GM12891 (cell line): Measurements from ENCODE around the gene PTPRG.
A peak's percentile ranks its signal among the peaks of the same experiment; 100 is the strongest.
"Not testable (repeated sequence)": the region's sequence is repeated elsewhere in the genome, so short reads cannot be mapped to it uniquely, and the experiment has no call there.

ENCODE experiments used
- DNase-seq: peaks from one replicate; pipeline ENCODE4 v3.0.0; 2011; ENCODE audit warnings: low spot score; ENCODE audit not compliant: insufficient read length
- FAIRE-seq: peaks from 2 replicates; lab custom pipeline; 2011; peaks lifted over from hg19 to GRCh38; lab: Jason Lieb, UNC
- PAX5 ChIP-seq: IDR thresholded peaks from 2 replicates; pipeline ENCODE4 v1.6.1; 2011; ENCODE audit warnings: low read length, moderate library complexity, mild to moderate bottlenecking; ENCODE audit not compliant: insufficient read depth, severe bottlenecking
- POLR2A ChIP-seq: IDR thresholded peaks from 2 replicates; pipeline ENCODE4 v1.6.1; 2011; ENCODE audit warnings: low read depth, low read length, control low read depth
- POLR2AphosphoS5 ChIP-seq: IDR thresholded peaks from 2 replicates; pipeline ENCODE4 v1.6.1; 2011; ENCODE audit warnings: low read depth, low read length, control low read depth
- POU2F2 ChIP-seq: IDR thresholded peaks from 2 replicates; pipeline ENCODE4 v1.6.1; 2011; ENCODE audit warnings: low read depth, mild to moderate bottlenecking, control low read depth, low read length, moderate library complexity
- SPI1 ChIP-seq: IDR thresholded peaks from 2 replicates; pipeline ENCODE4 v1.6.1; 2011; ENCODE audit warnings: low read depth, low read length, control low read depth
- TAF1 ChIP-seq: IDR thresholded peaks from 2 replicates; pipeline ENCODE4 v1.6.1; 2011; ENCODE audit warnings: low read depth, low read length, control low read depth

Gene PTPRG

DNA sequence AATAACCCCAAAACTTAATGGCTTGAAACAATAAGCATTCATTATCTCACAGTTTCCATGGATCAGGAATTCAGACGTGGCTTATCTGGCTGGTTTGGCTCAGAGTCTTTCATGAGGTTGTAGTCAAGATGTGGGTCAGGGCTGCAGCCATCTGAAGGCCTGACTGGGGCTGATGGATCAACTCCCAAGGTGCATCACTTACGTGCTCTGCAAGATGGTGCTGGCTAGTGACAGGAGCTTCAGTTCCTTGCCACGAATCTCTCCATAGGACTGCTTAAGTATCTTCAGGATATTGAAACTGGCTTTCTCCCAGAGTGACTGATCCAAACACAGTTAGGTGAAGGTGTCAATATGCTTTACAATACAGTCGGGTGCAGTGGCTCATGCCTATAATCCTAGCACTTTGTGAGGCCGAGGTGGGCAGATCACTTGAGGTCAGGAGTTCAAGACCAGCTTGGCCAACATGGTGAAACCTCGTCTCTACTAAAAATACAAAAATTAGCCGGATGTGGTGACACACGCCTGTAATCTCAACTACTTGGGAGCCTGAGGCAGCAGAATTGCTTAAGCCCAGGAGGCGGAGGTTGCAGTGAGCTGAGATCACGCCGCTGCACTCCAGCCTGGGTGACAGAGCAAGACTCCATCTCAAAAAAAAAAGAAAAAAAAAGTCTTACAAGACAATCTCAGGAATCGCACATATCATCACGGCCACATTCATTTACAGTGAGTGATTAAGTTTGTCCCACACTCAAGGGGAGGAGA, 28.5 kb upstream of the PTPRG start:
- TF ChIP-seq POU2F2 (no peak), POLR2A (no peak), POLR2AphosphoS5 (no peak), PAX5 (no peak), SPI1 (no peak), TAF1 (no peak)
- FAIRE-seq: no peak
- DNase-seq: no peak

DNA sequence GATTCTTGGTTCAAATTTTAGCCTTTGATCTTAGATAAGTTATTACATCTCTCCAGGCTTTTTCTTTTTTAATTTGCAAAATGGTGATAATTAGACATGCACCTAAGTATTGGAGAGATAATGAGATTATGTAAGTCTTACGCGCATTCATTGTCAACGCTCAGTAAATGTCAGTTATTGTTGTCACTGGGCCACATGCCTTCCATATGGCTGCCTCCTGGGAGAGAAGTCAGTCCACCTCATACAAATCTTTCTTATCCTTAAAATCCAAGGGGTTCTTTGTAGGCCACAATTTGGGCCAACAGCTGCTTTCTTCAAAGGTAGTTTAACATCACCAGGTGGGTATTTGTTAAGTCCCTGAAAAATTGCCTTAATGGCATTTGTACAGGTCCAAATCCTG, 25.5 kb upstream of the PTPRG start:
- FAIRE-seq (no peak), DNase-seq (no peak)
- no peak for TF ChIP-seq SPI1
- no peak for TF ChIP-seq POLR2A
- no peak for TF ChIP-seq TAF1
- TF ChIP-seq PAX5: no peak
- TF ChIP-seq POLR2AphosphoS5: no peak
- no peak for TF ChIP-seq POU2F2

DNA sequence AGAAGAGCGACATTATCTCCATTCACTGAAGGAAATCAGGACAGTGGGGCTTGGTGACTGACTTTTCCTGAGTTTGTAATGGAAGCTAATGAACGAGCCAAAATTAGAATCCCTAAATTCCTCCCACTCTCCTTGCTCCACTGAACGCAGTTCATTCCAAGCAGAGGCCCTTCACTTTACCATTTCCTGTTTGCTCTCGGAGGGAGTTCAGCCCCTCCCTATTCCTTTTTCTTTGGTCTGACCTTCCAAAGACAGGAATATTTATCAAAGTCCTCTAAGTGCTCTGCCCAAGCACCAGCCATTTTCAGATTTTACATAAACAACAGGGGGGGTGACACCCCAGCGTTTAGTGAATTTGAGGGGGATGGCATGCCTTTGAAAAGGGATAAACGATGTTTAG, 24.0 kb upstream of the PTPRG start:
- no peak for TF ChIP-seq POU2F2
- TF ChIP-seq SPI1: no peak
- TF ChIP-seq POLR2AphosphoS5: no peak
- no peak for TF ChIP-seq PAX5
- TF ChIP-seq POLR2A: no peak
- TF ChIP-seq TAF1: no peak
- no peak for FAIRE-seq

DNA sequence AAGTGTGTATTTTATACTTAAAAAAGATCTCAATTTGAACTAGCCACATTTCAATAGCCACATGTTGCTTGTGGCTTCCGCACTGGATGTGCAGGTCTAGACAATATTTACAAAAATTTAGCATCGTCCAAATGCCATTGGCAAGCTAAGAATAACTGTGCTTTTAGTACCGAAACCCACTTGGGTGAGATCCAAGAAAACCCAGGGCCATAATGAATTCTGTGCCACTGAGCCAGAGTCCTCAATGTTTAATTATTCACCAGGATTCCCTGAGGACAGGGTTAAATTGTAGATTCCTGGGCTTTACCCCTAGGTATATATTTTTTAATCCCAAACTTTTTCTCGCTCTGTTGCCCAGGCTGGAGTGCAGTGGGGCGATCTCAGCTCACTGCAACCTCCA, 22.9 kb upstream of the PTPRG start:
- TF ChIP-seq TAF1 (no peak), PAX5 (no peak), SPI1 (no peak), POU2F2 (no peak), POLR2AphosphoS5 (no peak), POLR2A (no peak)
- DNase-seq (no peak), FAIRE-seq (no peak)

More for the DNA sequence above, 24.0 kb upstream of the PTPRG start:
- no peak for DNase-seq

DNA sequence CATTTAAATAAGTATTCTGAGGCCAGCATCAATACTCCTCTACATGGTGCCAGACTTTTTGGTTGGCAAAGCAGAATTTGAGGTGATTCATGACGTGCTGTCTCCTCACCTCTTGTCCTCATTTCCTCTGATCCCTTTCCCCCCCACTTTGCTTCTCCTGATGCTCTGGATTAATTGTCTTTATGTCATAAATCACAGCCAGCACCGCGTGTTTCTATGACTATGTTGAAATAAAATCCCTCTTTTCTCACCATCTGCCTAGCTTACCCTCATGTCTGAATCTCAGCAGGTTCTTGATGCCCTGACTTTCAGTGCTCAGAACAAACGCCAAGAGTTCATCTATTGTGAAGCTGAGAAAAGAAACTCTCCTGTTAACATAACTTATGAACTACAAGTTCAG, 19.7 kb upstream of the PTPRG start:
- TF ChIP-seq POU2F2 (no peak), POLR2AphosphoS5 (no peak), SPI1 (no peak), TAF1 (no peak), POLR2A (no peak), PAX5 (no peak)
- FAIRE-seq (no peak), DNase-seq (no peak)

DNA sequence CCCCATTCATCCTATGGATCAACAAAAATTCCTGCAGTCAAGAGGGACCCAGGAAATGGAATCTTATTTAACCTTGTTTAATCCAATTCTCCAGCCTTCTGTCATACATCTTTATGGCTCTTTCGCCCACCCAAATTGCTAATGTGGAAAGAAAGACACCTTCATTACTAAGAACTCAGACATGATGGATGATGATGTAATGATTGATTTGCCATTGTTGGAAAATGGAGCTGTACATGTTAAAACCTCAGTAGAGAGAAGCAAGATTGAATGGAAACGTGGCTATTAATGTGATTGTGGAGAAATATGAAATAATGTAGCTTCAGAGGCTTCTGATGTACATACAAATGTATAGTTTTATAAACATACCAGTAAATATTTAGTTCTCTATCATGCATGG, 15.7 kb upstream of the PTPRG start:
- FAIRE-seq: no peak
- TF ChIP-seq POU2F2 (no peak), SPI1 (no peak), POLR2AphosphoS5 (no peak), POLR2A (no peak), PAX5 (no peak), TAF1 (no peak)

DNA sequence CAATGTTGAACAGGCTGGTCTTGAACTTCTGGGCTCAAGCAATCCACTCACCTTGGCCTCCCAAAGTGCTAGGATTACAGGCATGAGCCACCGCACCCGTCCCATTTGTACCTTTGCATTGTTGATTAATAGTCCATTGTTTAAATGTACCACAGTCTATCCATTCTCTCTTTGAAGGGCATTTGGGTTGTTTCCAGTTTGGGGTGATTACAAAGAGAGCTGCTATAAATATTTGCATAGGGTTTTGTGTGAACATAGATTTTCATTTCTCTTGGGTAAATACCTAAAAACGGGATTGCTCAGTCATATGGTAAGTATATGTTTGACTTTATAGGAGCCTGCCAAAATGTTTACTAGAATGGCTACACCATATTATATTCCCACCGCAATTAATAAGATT, 13.7 kb upstream of the PTPRG start:
- no peak for DNase-seq
- TF ChIP-seq PAX5 (no peak), TAF1 (no peak), SPI1 (no peak), POU2F2 (no peak), POLR2AphosphoS5 (no peak), POLR2A (no peak)
- no peak for FAIRE-seq

More for the DNA sequence above, 15.7 kb upstream of the PTPRG start:
- no peak for DNase-seq

DNA sequence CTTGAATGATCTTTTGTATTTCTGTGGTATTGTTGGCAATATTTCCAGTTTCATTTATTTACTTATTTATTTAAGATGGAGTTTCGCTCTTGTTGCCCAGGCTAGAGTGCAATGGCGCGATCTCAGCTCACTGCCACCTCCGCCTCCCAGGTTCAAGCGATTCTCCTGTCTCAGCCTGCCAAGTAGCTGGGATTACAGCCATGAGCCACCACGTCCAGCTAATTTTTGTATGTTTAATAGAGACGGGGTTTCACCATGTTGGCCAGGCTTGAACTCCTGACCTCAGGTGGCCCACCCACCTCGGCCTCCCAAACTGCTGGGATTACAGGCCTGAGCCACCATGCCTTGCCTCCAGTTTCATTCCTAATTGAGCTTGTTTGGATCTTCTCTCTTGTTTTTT, 8.7 kb upstream of the PTPRG start:
- not testable (repeated sequence) for DNase-seq, FAIRE-seq

DNA sequence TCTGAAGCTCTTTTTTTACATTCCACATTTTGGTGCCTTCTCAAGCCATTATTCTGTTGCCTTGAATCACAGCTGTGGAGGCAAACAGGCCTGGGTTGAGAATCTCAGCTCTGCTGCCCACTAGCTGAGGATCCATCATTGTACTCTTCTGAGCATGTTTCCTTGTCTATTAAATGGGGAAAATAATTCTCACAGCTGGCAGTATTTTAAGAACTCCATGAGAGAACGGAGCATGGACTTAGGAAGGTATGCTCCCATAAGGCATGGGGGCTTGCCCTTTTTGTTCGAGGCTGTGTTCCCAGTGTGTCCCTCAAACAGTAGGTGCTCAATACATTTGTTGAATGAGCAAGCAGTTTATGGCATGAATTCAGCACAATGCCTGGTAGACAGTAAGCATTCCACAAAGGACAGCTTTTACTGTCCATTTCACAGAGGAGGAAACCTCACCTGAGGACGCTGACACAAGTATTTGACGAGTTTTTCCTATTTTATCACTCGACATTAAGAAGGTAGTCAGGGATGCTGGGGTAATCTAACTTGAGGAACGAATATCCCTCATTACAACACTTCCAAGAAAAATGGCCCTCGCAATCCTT, 2.1 kb upstream of the PTPRG start:
- no peak for DNase-seq
- TF ChIP-seq TAF1 (no peak), PAX5 (no peak), SPI1 (no peak), POLR2A (no peak), POU2F2 (no peak), POLR2AphosphoS5 (no peak)
- FAIRE-seq: no peak

DNA sequence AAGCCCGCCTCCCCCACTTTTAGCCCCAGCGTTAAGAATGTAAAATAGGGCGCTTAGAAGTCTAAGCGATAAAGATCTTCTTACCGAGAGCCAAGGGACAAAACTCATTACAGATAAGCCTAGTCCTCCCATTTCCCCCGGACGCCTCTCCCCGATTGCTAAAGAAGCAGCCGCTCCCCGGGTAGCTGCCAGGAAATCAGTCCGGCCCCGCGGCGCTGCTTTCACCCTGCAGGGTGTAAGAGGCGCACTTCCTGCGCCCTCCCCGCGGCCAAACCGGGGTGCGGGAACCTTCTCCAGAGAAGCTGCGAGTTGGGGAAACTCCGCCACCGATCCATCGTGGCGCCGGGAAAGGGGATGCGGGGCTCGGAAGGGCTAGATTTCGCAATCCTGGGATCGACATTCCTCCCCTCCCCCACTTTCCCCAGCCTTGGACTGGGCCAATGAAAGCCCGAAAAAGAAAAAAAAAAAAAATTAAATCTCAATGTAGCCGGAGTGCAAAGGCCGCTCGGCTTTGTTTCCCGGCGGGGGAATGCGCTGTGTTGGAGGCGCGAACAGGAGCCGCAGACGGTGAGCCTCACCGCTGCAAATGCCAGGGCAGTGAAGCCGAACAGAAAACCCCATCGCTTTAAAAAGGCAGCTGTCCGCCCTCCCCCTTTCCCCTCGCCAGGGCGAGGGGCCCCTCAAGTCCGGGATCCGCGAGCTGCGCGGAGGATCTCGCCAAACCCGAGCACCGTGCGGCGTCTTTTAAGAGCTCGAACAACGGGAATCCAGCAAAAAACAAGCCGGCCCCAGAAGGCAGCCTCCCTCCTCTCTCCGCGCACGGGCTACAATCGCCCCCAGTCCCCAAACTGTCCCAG, 626 bp upstream of the PTPRG start:
- TF ChIP-seq POLR2A (no peak), POLR2AphosphoS5 (no peak; the same call in 1 of the 2 replicates), PAX5 (no peak), POU2F2 (no peak), SPI1 (no peak), TAF1 (no peak; the same call in 1 of the 2 replicates)
- FAIRE-seq (peak; percentile 78), DNase-seq (peak; percentile 57)
